Activated gamma-delta T cell treated with anti-CD3 and anti-CD28 coated beads, Interleukin-2, amount 50 U/mL, for 16 hours (primary cell): ENCODE data around the gene IL17B.

Experiments
- DNase-seq: peaks from one replicate; pipeline ENCODE4 v3.0.0-alpha.2; 2020; ENCODE audit warnings: low read depth

The IL17B gene

DNA sequence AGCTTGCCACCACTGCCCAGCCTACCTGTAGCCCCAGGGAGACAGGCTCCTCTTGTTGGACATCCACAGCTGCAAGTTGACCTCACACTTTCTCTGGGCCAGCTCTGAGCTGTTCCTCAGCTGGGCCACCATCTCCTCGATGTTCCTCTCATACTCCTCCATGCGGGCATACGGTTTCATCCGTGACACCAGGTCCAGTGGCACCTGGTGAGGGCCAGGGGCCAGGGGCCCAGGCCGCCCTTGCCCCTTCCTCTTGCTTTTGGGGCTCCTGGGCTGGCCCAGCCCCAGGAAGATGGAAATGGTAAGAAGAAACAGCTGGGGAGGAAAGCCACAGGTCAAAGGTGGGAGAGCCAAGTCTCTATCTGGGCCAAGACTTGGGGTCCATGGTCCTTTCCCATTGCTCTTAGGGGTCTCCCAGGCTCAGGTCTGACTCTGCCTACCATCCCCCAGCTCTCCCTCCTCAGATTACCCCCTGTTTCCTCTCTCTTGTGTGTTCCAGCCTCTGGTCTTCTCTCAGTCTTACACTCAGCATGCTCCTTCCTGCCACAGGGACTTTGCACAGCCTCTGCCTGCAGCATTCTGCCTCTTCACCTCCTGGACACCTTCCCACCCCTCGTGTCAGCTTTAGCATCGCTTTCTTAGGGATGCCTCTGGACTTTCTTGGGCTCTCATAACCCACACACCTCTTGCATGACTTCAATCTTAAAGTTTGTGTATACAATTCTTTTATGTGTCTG lies 2.2 kb downstream of the IL17B start:
- no peak for DNase-seq

DNA sequence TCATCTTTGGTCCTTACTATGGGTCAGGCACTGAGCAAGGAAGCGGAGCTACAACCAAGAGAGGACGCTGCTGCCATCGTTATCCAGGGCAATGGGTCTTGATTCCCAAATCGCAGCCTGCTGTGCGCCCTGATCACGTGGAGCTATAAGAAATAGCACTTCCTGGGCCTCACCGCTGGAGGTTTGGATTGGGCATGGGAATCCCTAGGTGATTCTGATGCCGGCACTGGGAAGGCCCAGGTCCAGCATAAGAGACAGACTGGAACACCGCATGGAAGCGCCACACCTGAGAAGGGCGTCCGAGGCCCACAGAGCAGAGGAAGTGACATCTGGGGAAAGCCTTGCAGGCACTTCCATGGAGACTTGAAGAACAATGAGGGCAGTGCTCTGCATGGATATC lies 3.0 kb downstream of the IL17B start:
- no peak for DNase-seq

DNA sequence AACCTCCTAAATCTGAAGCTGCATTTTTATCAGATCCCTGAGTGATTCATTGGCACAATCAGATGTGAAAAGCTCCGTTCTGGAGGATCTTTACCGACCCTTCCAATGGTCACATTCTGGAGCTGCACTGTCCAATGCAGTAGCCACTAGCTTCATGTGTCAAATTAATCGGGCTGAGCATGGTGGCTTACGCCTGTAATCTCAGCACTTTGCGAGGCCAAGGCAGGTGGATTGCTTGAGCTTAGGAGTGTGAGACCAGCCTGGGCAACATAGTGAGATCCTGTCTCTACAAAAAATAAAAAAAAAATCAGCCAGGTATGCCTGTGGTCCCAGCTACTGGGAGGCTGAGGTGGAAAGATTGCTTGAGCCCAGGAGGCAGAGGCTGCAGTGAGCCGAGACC lies 3.7 kb downstream of the IL17B start:
- no peak for DNase-seq

DNA sequence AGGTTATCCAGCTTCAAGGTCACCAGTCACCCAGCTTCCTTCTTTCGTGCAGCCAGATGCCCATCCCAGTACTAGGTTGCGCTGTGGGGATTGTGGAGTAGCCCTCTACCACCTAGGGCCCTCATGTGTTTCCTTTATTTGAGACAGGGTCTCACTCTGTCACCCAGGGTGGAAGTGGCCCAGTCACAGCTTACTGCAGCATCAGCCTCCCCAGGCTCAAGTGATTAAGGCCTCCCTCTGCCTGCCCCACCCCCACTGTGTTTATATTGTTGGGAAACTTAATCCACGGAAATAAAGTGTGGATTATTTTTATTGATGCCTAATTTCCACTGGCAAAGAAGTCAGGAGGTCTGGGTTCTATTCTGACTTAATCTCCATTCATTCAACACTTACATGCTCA lies 4.3 kb downstream of the IL17B start:
- DNase-seq = no peak

DNA sequence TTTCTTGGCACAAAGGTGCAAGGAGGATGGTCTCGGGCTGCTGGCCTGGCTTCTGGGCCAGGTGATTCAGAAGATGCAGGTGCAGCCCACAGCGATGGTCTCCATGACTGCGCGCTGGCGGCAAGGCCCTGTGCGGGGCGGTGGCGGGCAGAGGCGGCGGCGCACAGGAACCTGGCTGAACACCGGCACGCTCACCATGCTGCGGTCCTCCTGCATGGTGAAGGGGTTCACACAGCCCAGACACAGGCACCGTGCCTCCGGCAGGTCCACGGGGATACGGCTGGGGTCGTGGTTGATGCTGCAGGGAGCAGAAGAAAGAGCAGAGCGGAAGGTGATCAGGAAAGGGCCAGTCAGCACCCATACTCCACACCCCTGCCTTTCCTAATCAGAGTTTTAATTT lies 4.8 kb downstream of the IL17B start:
- no peak for DNase-seq

DNA sequence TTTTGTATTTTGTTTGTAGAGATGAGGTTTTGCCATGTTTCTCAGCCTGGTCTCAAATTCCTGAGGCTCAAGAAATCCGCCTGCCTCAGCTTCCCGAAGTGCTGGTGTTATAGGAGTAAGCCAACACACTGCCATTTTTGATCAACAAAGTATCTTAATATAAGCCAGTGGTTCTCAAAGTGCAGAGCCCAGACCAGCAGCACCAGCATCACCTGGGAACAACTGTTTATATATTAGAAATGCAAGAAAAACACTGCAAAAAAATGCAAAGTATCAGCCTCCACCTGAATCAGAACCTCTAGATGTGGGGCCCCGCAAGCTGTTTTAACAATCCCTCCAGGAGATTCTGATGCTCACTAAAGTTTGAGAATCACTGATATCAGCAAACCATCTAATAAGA lies 6.2 kb downstream of the IL17B start:
- DNase-seq = no peak

DNA sequence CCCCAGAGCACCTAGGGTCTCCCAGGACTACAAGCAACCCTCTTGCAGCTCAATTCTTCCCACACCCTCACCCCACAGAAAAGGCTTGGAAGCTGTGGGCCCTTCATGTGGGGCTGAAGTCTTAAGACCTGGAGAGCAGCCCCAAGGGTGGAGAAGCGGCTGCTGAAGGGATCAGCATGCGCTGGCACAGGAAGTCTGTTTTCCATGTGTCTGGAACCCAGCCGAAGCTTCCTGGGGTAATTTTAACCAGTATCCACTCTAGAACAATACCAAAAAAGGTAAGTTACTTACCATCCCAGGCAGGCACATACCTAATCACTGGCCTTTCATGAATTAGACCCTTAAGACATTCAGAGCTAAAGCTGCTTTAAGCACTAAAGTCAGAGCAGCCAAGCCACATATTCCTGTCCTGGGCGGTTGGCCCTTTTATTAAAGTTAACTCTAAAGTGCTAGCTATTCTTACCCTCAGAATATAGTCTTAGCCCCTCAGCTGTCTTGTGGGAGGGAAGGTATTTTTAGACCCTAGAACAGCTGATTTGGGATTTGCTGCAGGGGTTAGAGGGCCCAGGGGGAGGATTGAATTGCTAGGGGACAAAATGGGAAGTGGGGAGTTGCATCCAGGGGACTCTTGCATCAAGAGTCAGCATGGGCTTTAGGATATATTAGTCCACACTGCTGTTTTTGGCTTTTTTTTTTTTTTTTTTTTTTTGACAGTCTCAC lies 6.9 kb downstream of the IL17B start:
- no peak for DNase-seq

DNA sequence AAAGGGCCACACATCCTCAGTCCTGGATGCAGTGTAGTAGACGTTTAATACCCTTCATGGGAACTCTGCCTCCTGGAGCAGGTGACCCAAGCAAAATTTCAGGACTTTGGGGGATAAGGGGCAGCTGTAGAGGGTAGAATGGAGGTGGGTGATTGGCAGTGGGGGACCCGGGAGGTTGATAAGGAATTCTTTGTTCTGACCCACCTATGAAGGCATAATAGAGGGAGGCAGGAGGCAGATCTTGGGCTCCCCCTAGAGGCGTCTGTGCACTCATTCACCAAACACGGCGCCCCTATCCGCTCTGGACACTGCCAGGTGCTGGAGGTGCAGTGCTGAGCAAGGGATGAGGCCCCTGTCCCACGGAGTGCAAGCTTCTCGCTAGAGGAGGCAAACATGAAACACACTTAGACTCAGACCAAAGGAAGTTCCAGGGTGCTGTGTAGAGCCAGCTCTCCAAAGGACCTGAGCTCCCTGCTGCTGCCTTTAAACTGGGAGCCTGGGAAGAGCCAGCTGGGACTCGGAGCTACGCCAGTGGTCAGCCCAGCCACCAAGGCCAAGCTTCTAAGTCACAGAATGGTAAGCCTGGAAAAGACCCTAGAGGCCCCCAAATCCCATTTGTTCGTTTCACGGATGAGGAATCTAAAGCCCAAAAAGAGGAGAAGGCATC lies 7.7 kb downstream of the IL17B start:
- DNase-seq = peak; percentile 43

DNA sequence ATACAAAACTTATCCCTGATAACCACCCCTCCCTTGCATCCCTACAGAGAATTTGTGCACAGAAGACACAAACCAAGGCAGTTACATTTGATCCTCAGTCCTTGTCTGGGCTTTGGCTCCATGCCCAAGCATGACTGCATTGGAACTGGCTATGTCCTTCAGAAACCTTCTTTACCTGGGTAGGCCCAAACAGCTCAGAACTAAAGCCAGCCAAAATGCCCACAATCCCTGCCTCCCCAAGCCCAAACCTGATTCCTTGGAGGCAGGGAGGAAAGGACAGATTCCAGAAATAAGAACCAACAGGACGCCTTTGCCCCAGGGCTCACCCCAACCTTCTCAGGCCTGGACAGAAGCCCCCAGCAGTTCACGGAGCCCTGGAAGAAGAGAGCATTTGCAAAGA lies 8.2 kb downstream of the IL17B start:
- DNase-seq = no peak

DNA sequence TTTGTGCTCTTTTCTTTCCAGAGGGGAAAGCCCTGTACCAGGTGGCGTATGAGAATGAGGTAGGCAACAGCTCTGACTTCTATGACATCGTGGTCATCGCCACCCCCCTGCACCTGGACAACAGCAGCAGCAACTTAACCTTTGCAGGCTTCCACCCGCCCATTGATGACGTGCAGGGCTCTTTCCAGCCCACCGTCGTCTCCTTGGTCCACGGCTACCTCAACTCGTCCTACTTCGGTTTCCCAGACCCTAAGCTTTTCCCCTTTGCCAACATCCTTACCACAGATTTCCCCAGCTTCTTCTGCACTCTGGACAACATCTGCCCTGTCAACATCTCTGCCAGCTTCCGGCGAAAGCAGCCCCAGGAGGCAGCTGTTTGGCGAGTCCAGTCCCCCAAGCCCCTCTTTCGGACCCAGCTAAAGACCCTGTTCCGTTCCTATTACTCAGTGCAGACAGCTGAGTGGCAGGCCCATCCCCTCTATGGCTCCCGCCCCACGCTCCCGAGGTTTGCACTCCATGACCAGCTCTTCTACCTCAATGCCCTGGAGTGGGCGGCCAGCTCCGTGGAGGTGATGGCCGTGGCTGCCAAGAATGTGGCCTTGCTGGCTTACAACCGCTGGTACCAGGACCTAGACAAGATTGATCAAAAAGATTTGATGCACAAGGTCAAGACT lies 11.0 kb downstream of the IL17B start:
- DNase-seq = no peak

DNA sequence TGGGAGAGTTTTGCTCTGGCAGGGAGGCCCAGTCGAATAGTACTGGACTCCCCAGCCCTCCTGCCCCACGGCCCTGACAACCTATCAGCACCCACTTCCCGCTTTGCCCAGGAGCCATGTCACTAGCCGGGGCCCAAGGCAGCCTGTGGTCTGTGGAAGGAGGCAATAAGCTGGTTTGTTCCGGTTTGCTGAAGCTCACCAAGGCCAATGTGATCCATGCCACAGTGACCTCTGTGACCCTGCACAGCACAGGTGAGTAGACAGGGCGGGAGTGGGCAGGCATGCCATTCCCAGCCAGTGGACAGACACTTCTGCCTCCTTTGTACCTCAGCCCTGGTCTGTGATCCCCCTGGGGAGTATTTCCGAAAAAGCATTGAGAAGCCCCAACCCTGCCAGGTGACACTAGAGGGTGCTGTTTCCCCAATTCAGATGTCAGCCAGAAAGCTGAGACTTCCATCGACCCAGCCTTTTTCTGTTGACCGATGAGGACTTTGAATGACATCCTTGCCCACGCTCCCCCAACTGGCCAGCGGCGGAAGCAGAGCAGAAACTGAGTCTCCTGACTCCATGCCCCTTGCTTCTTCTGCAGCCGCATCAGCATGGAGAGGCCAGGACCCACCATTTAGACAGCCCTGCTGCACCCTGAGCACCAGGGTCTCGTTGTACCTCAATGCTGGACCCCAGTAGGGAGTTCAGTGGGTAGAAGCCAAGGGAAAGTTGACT lies 11.7 kb downstream of the IL17B start:
- DNase-seq = peak; percentile 17

DNA sequence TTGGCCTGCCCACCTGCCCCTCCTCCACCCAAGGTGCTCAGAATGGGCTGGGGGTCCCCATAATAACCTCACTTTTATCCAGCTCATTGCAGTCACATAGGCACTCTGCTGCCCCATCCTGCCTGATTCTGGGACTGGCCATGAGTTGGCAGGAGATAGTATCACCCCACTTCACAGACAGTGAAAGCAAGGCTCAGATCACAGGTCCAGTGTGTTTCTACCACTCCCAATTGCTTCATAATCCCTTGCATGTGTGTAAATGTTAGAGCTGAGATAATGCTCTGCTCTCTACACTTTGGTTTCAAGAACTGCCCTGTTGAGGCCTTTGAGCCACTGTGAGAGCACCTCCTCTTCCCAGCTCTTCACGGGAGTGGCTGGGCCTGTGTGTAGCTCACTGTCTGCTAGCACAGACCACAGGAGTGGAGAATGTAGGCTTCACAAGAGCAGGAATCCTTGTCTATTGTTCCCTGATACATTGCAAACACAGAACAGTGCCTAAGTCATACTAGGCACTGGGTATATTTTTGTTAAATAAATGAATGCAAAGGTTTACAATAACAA lies 12.8 kb downstream of the IL17B start:
- DNase-seq = no peak

DNA sequence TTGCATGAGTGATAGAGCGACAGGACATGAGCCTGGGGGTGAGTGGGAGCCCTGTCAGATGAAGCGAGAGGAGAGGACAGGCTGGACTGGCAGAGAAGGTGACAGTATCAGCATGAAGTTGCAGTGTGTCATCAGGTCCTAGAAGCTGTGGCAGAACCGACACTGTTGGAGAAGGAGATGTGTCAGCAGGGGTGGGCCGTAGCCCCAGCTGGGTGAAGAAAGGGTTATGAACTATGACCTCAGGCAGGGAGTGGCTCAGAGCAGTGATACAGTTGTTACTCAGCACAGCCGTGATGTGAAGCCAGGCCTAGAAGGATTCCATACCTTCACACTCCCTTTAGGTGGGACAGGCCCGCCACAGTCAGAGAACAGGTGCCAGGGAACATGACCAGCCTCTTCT lies 13.7 kb downstream of the IL17B start:
- DNase-seq = no peak

DNA sequence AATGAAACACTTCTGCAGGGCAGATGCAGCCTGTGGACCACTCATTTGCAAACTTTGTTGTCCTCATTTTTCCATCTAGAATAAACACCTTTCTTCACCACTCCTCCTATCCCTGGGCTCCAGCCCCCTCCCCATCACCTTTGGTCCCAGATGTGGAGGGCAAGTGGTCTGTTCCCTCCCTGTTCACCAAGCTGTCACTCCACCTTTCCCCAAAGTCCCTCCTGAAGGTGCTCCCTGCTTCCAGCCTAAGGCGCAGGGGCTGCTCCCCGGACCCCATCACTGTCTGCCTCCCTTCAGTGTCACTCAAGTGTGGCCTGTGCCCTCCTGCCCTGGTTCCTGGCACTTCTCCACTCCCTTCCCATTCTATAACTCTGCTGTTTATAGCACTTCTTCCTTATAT lies 14.4 kb downstream of the IL17B start:
- no peak for DNase-seq

DNA sequence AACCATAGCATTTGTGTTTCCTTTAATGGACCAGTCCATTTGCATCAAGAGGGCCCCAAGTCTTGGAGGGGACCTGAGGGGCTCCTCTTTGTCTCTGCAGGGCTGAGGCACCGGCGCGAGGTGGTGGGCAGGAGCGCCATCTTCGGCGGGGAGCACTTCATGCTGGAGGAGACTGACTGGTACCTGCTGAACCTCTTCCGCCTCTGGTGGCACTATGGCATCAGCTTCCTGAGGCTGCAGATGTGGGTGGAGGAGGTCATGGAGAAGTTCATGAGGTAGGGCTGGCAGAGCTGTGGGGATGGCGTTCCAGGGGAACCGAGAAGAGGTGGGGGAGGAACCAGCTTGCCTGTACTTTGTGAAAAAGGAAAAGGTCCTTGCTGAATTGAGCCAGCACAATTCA lies 15.2 kb downstream of the IL17B start:
- no peak for DNase-seq

DNA sequence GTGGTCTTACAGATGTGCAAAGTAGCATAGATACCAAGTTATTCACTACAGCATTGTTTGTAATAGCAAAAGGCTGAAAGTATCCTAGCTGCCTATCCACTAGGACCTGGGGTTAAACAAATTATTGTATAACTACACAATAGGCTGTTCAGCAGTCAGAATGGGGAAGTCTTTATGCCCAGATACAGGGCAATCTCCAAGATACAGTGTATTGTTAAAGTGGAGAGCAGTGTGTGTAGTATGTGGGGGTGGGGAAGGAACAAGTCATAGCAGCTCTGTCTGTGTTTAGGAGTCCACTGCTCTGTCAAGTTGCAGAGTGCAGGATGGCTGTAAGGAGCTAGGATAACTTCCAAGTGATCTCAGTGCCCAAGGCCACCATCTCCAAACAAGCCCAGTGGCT lies 15.7 kb downstream of the IL17B start:
- no peak for DNase-seq

DNA sequence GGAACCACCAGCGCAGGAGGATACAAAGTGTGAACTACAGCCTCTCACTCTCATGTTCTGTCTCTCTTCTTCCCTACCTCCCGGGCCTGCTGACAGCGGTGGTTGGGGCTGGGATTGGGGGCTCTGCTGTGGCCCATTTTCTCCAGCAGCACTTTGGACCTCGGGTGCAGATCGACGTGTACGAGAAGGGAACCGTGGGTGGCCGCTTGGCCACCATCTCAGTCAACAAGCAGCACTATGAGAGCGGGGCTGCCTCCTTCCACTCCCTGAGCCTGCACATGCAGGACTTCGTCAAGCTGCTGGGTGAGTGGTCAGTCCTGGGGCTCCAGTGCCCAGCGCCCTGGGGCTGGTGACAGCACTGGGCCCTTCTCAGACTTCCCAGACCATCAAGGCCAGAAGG lies 16.6 kb downstream of the IL17B start:
- no peak for DNase-seq

DNA sequence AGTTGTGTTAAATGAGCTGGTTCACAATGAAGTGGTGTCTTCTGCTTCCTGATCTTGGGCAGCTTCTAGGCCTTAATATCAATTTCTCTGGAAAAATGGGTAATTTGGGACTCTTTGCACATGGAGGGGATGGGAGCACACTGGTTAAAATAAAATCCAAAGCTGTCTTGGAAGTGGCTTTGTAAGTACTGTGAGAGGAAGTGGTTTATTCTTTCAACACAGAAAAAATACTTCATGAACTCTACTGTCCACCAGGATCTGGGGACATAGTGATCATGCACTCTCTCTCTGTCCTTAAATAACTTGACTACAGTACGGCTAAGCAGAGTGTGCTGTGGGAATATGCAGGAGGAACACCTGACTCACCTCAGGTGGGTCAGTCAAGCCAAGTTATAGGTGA lies 18.8 kb downstream of the IL17B start:
- DNase-seq = no peak

DNA sequence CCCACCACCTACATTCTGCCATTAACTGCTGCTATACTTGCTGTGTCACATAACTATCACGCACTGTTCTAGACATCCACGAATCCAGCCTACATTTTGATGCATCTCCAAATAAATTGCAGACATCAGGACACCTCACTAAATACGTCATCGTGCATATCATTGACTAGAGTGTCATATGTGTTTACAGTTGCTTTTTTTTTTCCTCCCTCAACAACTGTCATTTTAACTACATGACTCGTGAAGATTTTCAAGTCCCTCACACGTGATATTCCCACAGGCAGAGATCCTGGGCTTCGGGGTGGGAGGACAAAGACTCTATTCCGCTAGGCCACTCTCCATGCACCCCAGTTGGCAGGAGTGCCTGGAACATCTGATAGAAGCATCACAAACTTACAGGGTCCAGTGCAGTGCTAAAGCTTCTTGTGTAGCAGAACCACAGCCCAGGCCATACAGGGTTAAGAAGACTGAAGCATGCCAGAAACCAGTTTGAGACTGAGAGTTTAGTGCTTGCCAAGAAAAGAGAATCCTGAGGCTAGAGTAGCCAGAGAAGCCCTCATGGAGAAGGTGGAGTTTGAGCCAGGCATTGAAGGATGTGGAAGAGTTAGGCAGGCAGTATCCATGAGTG lies 20.1 kb downstream of the IL17B start:
- no peak for DNase-seq

DNA sequence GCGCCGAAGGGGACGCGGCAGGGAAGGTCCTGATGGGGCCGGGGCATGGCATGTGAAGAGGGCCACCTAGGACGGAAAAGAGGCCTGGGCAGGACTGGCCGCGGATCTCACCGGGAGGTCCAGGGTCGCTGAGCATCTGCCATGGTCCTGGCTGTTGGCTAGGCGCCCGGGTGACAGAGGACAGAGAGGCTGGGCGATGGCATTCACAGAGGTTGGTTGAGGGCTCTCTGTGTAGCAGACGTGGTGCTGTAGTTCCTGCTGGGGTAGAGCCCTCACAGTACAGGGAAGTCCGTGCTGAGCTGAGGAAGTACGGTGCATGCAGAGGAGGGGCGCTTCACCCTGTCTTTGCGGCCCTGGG lies 20.8 kb downstream of the IL17B start:
- DNase-seq = peak; percentile 4
